Activated naive CD4-positive, alpha-beta T cell treated with anti-CD3 and anti-CD28 coated beads, Interleukin-2, amount 10 ng/mL, durations not matched to agents 7 days and 5 days (primary cell): Measurements from ENCODE around the gene SCN9A.

ENCODE experiments used
- CTCF ChIA-PET: fragments of 350-600 bp; sonication (Branson Sonifier 250); formaldehyde crosslinking; loops from one replicate; lab custom pipeline; 2021; ENCODE audit warnings: antibody characterized with exemption; lab: Charles Lee
- DNase-seq: peaks from one replicate; pipeline ENCODE4 v3.0.0-alpha.2; 2020
- H3K27ac Mint-ChIP-seq: one replicate; pipeline ENCODE4 v1.8.0; 2021; ENCODE audit warnings: mild to moderate bottlenecking, moderate library complexity, mixed read lengths
- H3K27me3 Mint-ChIP-seq: one replicate; pipeline ENCODE4 v1.8.0; 2021; ENCODE audit warnings: mild to moderate bottlenecking, mixed read lengths
- H3K36me3 Mint-ChIP-seq: one replicate; pipeline ENCODE4 v1.8.0; 2021; ENCODE audit warnings: mixed read lengths
- H3K4me1 Mint-ChIP-seq: one replicate; pipeline ENCODE4 v1.8.0; 2021; ENCODE audit warnings: mixed read lengths
- H3K4me3 Mint-ChIP-seq: one replicate; pipeline ENCODE4 v1.8.0; 2021; ENCODE audit warnings: mild to moderate bottlenecking, moderate library complexity, mixed read lengths
- H3K9me3 Mint-ChIP-seq: one replicate; pipeline ENCODE4 v1.8.0; 2021; ENCODE audit warnings: mixed read lengths

The SCN9A gene

DNA sequence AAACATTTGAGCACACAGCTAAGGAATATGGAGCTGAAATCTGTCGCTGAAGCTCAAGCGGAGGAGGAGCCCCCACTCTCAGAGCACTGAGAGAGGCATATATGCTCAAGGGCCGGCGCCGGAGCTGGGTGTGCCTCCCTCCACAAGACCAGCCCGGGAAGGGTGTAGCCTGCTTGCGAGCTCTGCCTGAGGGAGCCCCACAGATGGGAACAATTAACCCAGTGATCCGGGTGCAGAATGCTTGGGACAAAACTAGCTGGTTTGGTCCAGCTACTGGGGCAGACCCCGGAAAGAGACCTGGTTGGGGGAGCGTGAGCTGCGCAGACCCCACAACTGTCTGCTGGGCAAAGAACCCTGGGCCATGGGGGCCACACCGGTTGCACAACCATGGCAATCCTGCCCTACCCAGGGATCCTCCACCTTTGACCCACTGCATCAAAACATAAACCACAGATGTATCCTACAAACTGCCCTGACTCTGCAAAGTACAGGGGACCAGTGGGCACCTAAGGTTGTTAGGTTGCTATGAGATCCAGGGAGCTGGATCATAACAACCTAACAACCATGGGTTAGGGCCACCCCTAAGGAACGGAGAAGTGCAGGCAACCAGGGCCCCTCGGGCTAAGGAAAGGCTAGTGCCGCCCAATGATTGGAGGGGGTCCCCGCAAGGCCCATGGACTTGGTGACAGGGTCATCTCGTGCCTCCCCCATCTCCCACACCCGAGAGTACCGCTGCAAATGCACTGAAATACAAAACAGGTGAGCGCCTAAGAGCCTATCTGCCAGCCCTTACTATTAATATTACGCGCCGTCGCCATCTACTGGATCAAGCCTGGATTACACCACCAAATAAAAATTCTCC, 194.6 kb downstream of the SCN9A start:
- Mint-ChIP-seq H3K36me3 (no peaks in the 10 kb centered on the region), H3K4me1 (no peaks in the 10 kb centered on the region), H3K4me3 (no peak overlapping the region), H3K9me3 (no peaks in the 10 kb centered on the region), H3K27me3 (peaks cover 4% of the 10 kb centered on the region), H3K27ac (no peak overlapping the region)
- DNase-seq: peak; percentile 47
- CTCF ChIA-PET: interaction anchor here (1.5 kb wide), 1 partner anchor 124 kb away, joined by 7 read pairs; no protein-coding TSS in a partner anchor

DNA sequence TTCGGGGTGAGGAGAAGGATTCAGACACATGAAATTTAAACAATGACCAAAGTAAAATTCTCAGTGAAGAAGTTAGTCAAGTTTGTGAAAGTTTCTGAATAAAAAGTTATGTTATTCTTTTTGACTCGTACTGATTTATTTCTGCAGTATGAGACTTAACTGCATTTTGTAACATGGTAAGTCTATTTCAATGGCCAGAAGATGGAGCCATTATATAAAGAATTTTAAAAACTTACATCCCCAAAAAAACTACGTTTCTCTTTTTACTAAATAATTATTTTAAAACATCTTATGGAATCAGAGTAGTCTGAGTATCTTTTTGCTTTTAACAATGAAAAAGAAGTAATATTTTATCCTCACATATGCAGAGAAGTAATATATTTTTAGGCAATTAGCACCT, 196.5 kb downstream of the SCN9A start:
- CTCF ChIA-PET: no interaction called here
- Mint-ChIP-seq H3K4me3 (no peak overlapping the region), H3K27ac (no peak overlapping the region), H3K4me1 (no peaks in the 10 kb centered on the region), H3K36me3 (no peaks in the 10 kb centered on the region), H3K9me3 (no peaks in the 10 kb centered on the region), H3K27me3 (peaks cover 4% of the 10 kb centered on the region)
- DNase-seq: no peak

DNA sequence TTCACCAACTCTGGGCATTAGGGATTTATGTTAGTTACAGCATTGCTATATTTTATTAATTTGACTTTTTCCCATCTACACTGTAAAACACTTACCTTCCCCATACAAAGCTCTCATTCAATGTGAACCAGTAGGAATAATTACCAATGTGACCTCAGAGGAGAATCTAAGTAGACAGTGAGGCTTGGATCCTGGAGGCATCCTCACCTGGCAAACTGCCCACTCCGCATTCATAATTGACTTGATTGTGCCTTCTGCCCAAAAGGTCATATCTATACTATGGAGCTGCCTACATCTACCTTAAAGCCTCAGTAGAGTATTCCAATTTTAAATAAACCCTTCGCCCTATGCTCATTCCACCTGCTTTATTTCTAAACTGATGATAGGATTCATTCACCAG, 202.5 kb downstream of the SCN9A start:
- Mint-ChIP-seq H3K36me3 (no peaks in the 10 kb centered on the region), H3K9me3 (no peaks in the 10 kb centered on the region), H3K27me3 (no peaks in the 10 kb centered on the region), H3K4me3 (no peak overlapping the region), H3K4me1 (no peaks in the 10 kb centered on the region), H3K27ac (no peak overlapping the region)
- no peak for DNase-seq
- CTCF ChIA-PET: no interaction called here

DNA sequence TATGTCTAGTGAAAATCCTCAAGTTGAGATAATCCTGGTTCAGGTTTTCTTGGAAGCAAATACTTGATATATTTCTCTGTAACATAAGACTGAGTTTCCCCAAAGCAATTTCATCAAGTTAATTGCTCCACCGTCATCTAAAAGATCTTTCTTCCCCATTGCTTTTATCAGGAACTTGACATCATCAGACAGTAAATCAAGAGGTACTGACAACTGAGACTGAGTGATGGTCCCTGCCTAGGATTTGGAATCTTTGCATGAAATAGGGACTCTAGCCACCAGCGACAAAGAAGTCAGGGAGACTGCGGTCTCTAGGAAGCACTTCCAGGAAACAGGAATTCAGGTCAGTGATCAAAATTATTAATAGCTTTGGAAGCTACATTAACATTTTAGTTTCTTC, 204.5 kb downstream of the SCN9A start:
- H3K4me3 Mint-ChIP-seq: no peak overlapping the region
- H3K27me3 Mint-ChIP-seq: no peaks in the 10 kb centered on the region
- no peaks in the 10 kb centered on the region for H3K9me3 Mint-ChIP-seq
- no peaks in the 10 kb centered on the region for H3K36me3 Mint-ChIP-seq
- no peak for DNase-seq
- no peaks in the 10 kb centered on the region for H3K4me1 Mint-ChIP-seq
- CTCF ChIA-PET: no interaction called here
- no peak overlapping the region for H3K27ac Mint-ChIP-seq

GRCh38 chr2:166170356-166170755, 205.4 kb downstream of the SCN9A start:
- Mint-ChIP-seq H3K4me1 (no peaks in the 10 kb centered on the region), H3K27me3 (no peaks in the 10 kb centered on the region), H3K4me3 (no peak overlapping the region), H3K9me3 (no peaks in the 10 kb centered on the region), H3K36me3 (no peaks in the 10 kb centered on the region), H3K27ac (no peak overlapping the region)
- DNase-seq: no peak
- CTCF ChIA-PET: no interaction called here

GRCh38 chr2:166167449-166167848, 208.3 kb downstream of the SCN9A start:
- Mint-ChIP-seq H3K27me3 (peaks cover 4% of the 10 kb centered on the region), H3K27ac (no peak overlapping the region), H3K9me3 (no peaks in the 10 kb centered on the region), H3K36me3 (no peaks in the 10 kb centered on the region), H3K4me3 (no peak overlapping the region), H3K4me1 (no peaks in the 10 kb centered on the region)
- CTCF ChIA-PET: no interaction called here
- DNase-seq: no peak

DNA sequence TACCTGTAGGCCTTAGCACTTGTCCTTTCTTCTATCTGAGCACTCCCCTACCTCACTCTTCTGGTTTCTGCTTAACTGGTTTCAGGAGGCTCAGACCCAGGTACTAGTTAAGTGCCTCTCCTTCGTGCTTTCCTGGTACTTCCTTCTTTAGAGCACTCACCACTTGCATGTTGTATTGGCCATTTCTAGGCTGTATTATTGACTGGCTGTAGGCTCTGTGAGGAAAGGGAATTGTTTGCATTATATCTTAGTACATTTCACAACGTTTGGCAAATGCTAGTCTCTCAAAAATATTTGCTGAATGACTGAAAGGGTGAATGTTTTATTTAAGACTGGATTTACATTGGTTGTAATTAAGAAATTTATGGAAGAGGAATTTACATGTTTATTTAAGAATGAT, 212.0 kb downstream of the SCN9A start:
- no peak overlapping the region for H3K27ac Mint-ChIP-seq
- no peak overlapping the region for H3K4me3 Mint-ChIP-seq
- H3K36me3 Mint-ChIP-seq: no peaks in the 10 kb centered on the region
- CTCF ChIA-PET: no interaction called here
- no peaks in the 10 kb centered on the region for H3K4me1 Mint-ChIP-seq
- no peak for DNase-seq
- no peaks in the 10 kb centered on the region for H3K9me3 Mint-ChIP-seq
- peaks cover 4% of the 10 kb centered on the region for H3K27me3 Mint-ChIP-seq

DNA sequence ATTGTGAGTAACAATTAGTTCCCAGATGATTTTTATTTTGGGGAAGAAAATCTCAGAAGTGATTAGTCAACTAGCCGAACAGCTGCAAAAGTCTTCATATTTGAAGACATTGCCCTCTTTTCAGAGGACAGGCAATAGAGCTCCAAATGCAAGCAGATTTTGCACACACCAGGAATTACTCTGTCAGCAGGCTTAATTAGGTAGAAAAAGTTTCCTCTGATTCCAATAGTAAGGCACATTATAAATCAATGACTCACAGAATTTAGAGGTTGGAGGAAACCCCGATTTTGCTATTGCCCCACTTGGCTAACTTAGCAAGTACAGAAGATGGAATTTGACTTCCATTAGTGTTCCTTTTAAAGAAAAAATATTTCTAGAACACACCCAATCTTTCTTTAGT, 217.2 kb downstream of the SCN9A start:
- Mint-ChIP-seq H3K27ac (no peak overlapping the region), H3K4me3 (no peak overlapping the region), H3K36me3 (no peaks in the 10 kb centered on the region), H3K27me3 (peaks cover 4% of the 10 kb centered on the region), H3K4me1 (no peaks in the 10 kb centered on the region), H3K9me3 (no peaks in the 10 kb centered on the region)
- no peak for DNase-seq
- CTCF ChIA-PET: no interaction called here

GRCh38 chr2:166157578-166157977, 218.2 kb downstream of the SCN9A start:
- H3K4me3 Mint-ChIP-seq: no peak overlapping the region
- no peak overlapping the region for H3K27ac Mint-ChIP-seq
- H3K9me3 Mint-ChIP-seq: no peaks in the 10 kb centered on the region
- no peaks in the 10 kb centered on the region for H3K36me3 Mint-ChIP-seq
- H3K4me1 Mint-ChIP-seq: no peaks in the 10 kb centered on the region
- peaks cover 1% of the 10 kb centered on the region for H3K27me3 Mint-ChIP-seq
- CTCF ChIA-PET: no interaction called here
- no peak for DNase-seq

DNA sequence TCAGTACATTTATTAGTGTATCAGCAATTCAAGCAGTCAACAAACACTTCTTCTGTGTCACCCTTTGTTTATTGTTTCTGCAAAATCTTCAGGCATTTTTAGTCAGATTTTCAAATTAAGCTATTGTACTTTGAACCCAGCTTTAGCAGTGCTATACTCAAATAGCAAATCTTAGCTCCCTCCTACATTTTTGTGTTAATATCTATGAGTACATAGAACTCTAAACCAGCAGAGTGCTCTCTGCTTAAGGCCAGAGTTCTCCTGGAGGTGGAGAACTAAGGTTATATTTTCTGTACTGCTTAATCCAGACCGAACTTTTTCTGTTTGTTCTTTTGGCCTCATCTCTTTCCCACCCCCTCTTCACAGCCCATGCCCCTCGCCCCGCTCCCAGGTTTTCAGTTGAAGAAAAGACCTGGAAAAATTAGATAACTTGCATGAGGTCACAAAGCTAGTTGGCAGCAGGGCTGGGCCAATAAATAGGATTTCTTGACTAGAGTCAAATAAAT, 218.7 kb downstream of the SCN9A start:
- H3K4me3 Mint-ChIP-seq: no peak overlapping the region
- H3K27me3 Mint-ChIP-seq: no peaks in the 10 kb centered on the region
- no peaks in the 10 kb centered on the region for H3K9me3 Mint-ChIP-seq
- CTCF ChIA-PET: no interaction called here
- no peaks in the 10 kb centered on the region for H3K36me3 Mint-ChIP-seq
- DNase-seq: no peak
- H3K27ac Mint-ChIP-seq: no peak overlapping the region
- H3K4me1 Mint-ChIP-seq: no peaks in the 10 kb centered on the region

GRCh38 chr2:166155589-166155988, 220.2 kb downstream of the SCN9A start:
- no peak overlapping the region for H3K4me3 Mint-ChIP-seq
- CTCF ChIA-PET: no interaction called here
- no peaks in the 10 kb centered on the region for H3K4me1 Mint-ChIP-seq
- H3K27ac Mint-ChIP-seq: no peak overlapping the region
- no peaks in the 10 kb centered on the region for H3K27me3 Mint-ChIP-seq
- no peak for DNase-seq
- H3K9me3 Mint-ChIP-seq: no peaks in the 10 kb centered on the region
- H3K36me3 Mint-ChIP-seq: no peaks in the 10 kb centered on the region

GRCh38 chr2:166154685-166155338, 220.9 kb downstream of the SCN9A start:
- no peaks in the 10 kb centered on the region for H3K4me1 Mint-ChIP-seq
- no peaks in the 10 kb centered on the region for H3K27me3 Mint-ChIP-seq
- DNase-seq: no peak
- H3K9me3 Mint-ChIP-seq: no peaks in the 10 kb centered on the region
- no peak overlapping the region for H3K27ac Mint-ChIP-seq
- CTCF ChIA-PET: no interaction called here
- no peak overlapping the region for H3K4me3 Mint-ChIP-seq
- H3K36me3 Mint-ChIP-seq: no peaks in the 10 kb centered on the region

DNA sequence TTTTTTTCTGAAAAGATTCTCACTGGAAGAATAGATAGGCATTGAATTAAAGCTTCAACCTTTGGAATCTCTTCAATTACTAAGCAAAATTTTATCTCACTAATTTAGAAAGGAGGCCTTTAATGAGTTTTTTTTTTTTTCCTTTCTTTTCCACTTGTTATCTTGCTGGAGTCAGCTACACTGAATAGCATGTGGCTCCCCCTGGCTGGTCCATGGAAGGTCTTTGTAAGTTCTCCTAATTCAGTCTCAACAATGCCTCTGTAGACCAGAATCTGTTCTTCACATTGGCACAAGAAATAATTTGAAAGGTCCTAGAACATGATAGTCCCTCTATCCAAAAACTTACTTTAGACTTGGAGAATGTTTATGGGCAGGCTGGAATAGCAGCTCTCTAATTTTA, 223.7 kb downstream of the SCN9A start:
- no peak overlapping the region for H3K4me3 Mint-ChIP-seq
- H3K4me1 Mint-ChIP-seq: no peaks in the 10 kb centered on the region
- CTCF ChIA-PET: interaction anchor here (0.6 kb wide), 1 partner anchor 28 kb away, joined by 3 read pairs; no protein-coding TSS in a partner anchor
- no peaks in the 10 kb centered on the region for H3K9me3 Mint-ChIP-seq
- no peaks in the 10 kb centered on the region for H3K36me3 Mint-ChIP-seq
- no peak for DNase-seq
- H3K27me3 Mint-ChIP-seq: no peaks in the 10 kb centered on the region
- H3K27ac Mint-ChIP-seq: no peak overlapping the region

GRCh38 chr2:166148500-166149400, 227.0 kb downstream of the SCN9A start:
- no peaks in the 10 kb centered on the region for H3K27me3 Mint-ChIP-seq
- no peak for DNase-seq

More at GRCh38 chr2:166148500-166149400, 227.0 kb downstream of the SCN9A start:
- no peak overlapping the region for H3K27ac Mint-ChIP-seq
- no peaks in the 10 kb centered on the region for H3K4me1 Mint-ChIP-seq
- no peaks in the 10 kb centered on the region for H3K9me3 Mint-ChIP-seq
- H3K4me3 Mint-ChIP-seq: no peak overlapping the region
- CTCF ChIA-PET: no interaction called here
- no peaks in the 10 kb centered on the region for H3K36me3 Mint-ChIP-seq
